ENCODE data around the gene HECW1. TPM values are rescaled to one million over a fixed set of nuclear protein-coding genes. Genes with fewer than 3 reads are reported as not detected.

HECW1 gene
- total and polyA plus RNA-seq, 10 of the 15 experiments (the other 5 are each of a cell fraction or from before 2014, with no cell fraction given) = under 0.01 to 0.31 (median 0.04) TPM; not detected in 3

DNA sequence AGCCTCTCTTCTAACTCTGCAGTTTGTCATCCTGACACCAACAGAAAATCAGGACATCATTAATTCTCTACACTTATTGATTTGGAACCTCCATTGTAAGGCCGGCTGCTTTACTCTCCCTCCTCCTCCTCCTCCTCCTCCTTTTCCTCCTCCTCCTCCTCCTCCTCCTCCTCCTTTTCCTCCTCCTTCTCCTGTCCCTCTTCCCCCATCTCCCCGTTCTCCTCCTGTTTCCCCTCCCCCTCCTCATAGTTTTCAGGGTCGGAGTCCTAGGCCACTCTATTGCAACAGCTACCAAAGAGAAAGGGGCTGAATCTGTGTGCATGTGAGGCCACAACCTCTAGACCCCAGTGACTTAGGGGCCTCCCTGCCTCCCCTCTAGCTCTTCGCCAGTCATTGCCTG, 136.1 kb downstream of the HECW1 start:
- Histone ChIP-seq H3K36me3 (ENCODE audit: control insufficient read depth in 2 of 2, insufficient read depth in 2 of 2, low read length in 1 of 2) (no peaks in the 10 kb centered on the region), H3K4me3 (no peak overlapping the region), H3K27ac (ENCODE audit: control insufficient read depth, insufficient read depth) (no peak overlapping the region), H3K4me2 (ENCODE audit: control insufficient read depth, insufficient read depth) (no peak overlapping the region), H3K4me1 (ENCODE audit: control insufficient read depth, insufficient read depth, low read length) (no peaks in the 10 kb centered on the region), H3K9me3 (replicated peaks; ENCODE audit: control insufficient read depth, insufficient read depth, low read length) (no peaks in the 10 kb centered on the region), H2AFZ (ENCODE audit: control insufficient read depth, low read depth, low read length) (no peak overlapping the region), H3K9ac (ENCODE audit: control insufficient read depth, insufficient read depth, low read length) (no peak overlapping the region), H4K20me1 (ENCODE audit: control insufficient read depth, insufficient read depth) (no peaks in the 10 kb centered on the region), H3K27me3 (replicated peaks in 1 of 2; ENCODE audit: control insufficient read depth in 2 of 2, insufficient read depth in 2 of 2, low read length in 1 of 2) (no peaks in the 10 kb centered on the region), H3K79me2 (ENCODE audit: control insufficient read depth, insufficient read depth, low read length) (no peaks in the 10 kb centered on the region)
- 30% methylated on average over 3 of the region's 4 CpGs for WGBS (ENCODE audit: insufficient coverage, insufficient replicate concordance, low lambda C conversion rate, missing lambda C conversion rate)
- POLR2A ChIA-PET = no interaction called here
- no peak for ATAC-seq
- BruUV-seq (replicated peaks) = no TSS peak
- in situ Hi-C loops (cut with MboI) (no loop called here), intact Hi-C loops (cut with micrococcal nuclease; ENCODE audit: unreplicated experiment) (no loop called here)
- no peak for FAIRE-seq
- SMC1A ChIA-PET (ENCODE audit: uncharacterized antibody, unreplicated experiment) = interaction anchor here (0.8 to 1.6 kb wide), 3 partner anchors 10 to 307 kb away, joined by 3 to 6 read pairs (median 3); no protein-coding TSS in a partner anchor
- RAD21 ChIA-PET (ENCODE audit: unreplicated experiment) = no interaction called here
- CTCF ChIA-PET = interaction anchor here (1.6 to 2.6 kb wide), 2 partner anchors 13 to 191 kb away, joined by 3 to 8 read pairs; no protein-coding TSS in a partner anchor
- no peak for DNase-seq (ENCODE audit: low read depth, low spot score)
- TF ChIP-seq STAT3 (IDR thresholded peaks at IDR 0.05; ENCODE audit: low read depth, low read length) (no peak), ESRRA (IDR thresholded peaks at IDR 0.05; ENCODE audit: low read length) (no peak), FOS (IDR thresholded peaks at IDR 0.05; ENCODE audit: borderline replicate concordance, extremely low read depth, insufficient read length) (no peak), ZNF207 (IDR thresholded peaks at IDR 0.05; ENCODE audit: borderline replicate concordance) (no peak), CREB1 (IDR thresholded peaks at IDR 0.05; ENCODE audit: low read depth) (no peak), RAD21 (IDR thresholded peaks at IDR 0.05; ENCODE audit: insufficient read depth, low read depth, low read length) (no peak), TBL1XR1 (IDR thresholded peaks at IDR 0.05; ENCODE audit: low read depth, low read length) (no peak)
- TF ChIP-seq, protein P1, sequence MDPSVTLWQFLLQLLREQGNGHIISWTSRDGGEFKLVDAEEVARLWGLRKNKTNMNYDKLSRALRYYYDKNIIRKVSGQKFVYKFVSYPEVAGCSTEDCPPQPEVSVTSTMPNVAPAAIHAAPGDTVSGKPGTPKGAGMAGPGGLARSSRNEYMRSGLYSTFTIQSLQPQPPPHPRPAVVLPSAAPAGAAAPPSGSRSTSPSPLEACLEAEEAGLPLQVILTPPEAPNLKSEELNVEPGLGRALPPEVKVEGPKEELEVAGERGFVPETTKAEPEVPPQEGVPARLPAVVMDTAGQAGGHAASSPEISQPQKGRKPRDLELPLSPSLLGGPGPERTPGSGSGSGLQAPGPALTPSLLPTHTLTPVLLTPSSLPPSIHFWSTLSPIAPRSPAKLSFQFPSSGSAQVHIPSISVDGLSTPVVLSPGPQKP (IDR thresholded peaks at IDR 0.05; ENCODE audit: low read depth, low read length) = no peak

Measured in GM12878 (cell line).